ENCODE measurements around the gene CBX5.
"Not testable (repeated sequence)": the region's sequence is repeated elsewhere in the genome, so short reads cannot be mapped to it uniquely, and the experiment has no call there.

The CBX5 gene

GRCh38 chr12:54279632-54280467, at the start of gene CBX5:
Gene CBX5, minus strand, starts transcription at chr12:54280122. Its CDS starts 22,472 bp downstream, at chr12:54257650.
- DNase-seq (ENCODE audit: low read depth), result peak; percentile 99

- no peak for DNase-seq (ENCODE audit: low read depth)
Measured at GRCh38 chr12:54328595-54329337, 48.8 kb upstream of the CBX5 start.

GRCh38 chr12:54325442-54326109, 45.7 kb upstream of the CBX5 start:
- not testable (repeated sequence) for DNase-seq (ENCODE audit: low read depth)

- DNase-seq (ENCODE audit: low read depth), result peak; percentile 87
Measured at GRCh38 chr12:54324617-54325441, 44.9 kb upstream of the CBX5 start, which contains the start of gene COPZ1. Gene COPZ1, plus strand, starts transcription at chr12:54325131. Its CDS starts 33 bp downstream, at chr12:54325164.

- DNase-seq (ENCODE audit: low read depth), result no peak
Measured at GRCh38 chr12:54321363-54321762, 41.4 kb upstream of the CBX5 start.

GRCh38 chr12:54312309-54312708, 32.4 kb upstream of the CBX5 start:
- DNase-seq (ENCODE audit: low read depth), result not testable (repeated sequence)

- no peak for DNase-seq (ENCODE audit: low read depth)
Measured at GRCh38 chr12:54311051-54311450, 31.1 kb upstream of the CBX5 start.

- DNase-seq (ENCODE audit: low read depth), result no peak
Measured at GRCh38 chr12:54306925-54307741, 27.2 kb upstream of the CBX5 start.

GRCh38 chr12:54304187-54304810, 24.4 kb upstream of the CBX5 start:
- no peak for DNase-seq (ENCODE audit: low read depth)

GRCh38 chr12:54303640-54304039, 23.7 kb upstream of the CBX5 start:
- no peak for DNase-seq (ENCODE audit: low read depth)

GRCh38 chr12:54301428-54302048, 21.6 kb upstream of the CBX5 start:
- DNase-seq (ENCODE audit: low read depth), result no peak

GRCh38 chr12:54300732-54301427, 21.0 kb upstream of the CBX5 start, which contains the start of gene NFE2:
Gene NFE2, minus strand, starts transcription at chr12:54301015. Its CDS starts 5,767 bp downstream, at chr12:54295248.
- DNase-seq (ENCODE audit: low read depth), result no peak

- DNase-seq (ENCODE audit: low read depth), result no peak
Measured at GRCh38 chr12:54300225-54300731, 20.4 kb upstream of the CBX5 start.

GRCh38 chr12:54299515-54300224, 19.7 kb upstream of the CBX5 start:
- no peak for DNase-seq (ENCODE audit: low read depth)

- DNase-seq (ENCODE audit: low read depth), result no peak
Measured at GRCh38 chr12:54298904-54299303, 19.0 kb upstream of the CBX5 start.

- no peak for DNase-seq (ENCODE audit: low read depth)
Measured at GRCh38 chr12:54296393-54297099, 16.6 kb upstream of the CBX5 start.

GRCh38 chr12:54294953-54295566, 15.1 kb upstream of the CBX5 start:
- no peak for DNase-seq (ENCODE audit: low read depth)

Measured in activated T-helper 9 cell treated with anti-CD3 and anti-CD28 coated beads, Interleukin-2, amount 50 U/mL, for 16 hours (primary cell).